Common myeloid progenitor, CD34-positive (primary cell): ENCODE results near the gene ARHGAP28.

Source experiments
- CTCF ChIA-PET: fragments of 350-600 bp; sonication (Branson Sonifier 250); formaldehyde crosslinking; loops from one replicate; lab custom pipeline; 2021; ENCODE audit warnings: antibody characterized with exemption; lab: Charles Lee
- POLR2A ChIA-PET: fragments of 350-600 bp; sonication (Branson Sonifier 250); formaldehyde crosslinking; loops from one replicate; lab custom pipeline; 2021; ENCODE audit warnings: antibody characterized with exemption; lab: Charles Lee
- DNase-seq, 3 donors: peaks; one replicate each; pipeline versions ENCODE4 v3.0.0 to v3.0.0-alpha.2; 2013
- H3K27ac ChIP-seq, 2 experiments: 1 replicate in 1 of 2; 2 replicates in 1 of 2; pipeline ENCODE4 v1.7.0; 2013; ENCODE audit warnings: inconsistent platforms in 2 of 2, low read length in 2 of 2, mild to moderate bottlenecking in 2 of 2, low read depth in 1 of 2, moderate library complexity in 1 of 2; ENCODE audit not compliant: severe bottlenecking in 2 of 2, insufficient read depth in 1 of 2, poor library complexity in 1 of 2
- H3K27me3 ChIP-seq, 5 experiments: replicated peaks in 2 of 5; 1 replicate in 3 of 5; 2 replicates in 2 of 5; pipeline versions ENCODE4 v1.6.1 to v1.7.0; 2013; ENCODE audit warnings: low read length in 4 of 5, mild to moderate bottlenecking in 2 of 5, moderate library complexity in 2 of 5, inconsistent platforms in 1 of 5; ENCODE audit not compliant: insufficient read depth in 5 of 5, control insufficient read depth in 4 of 5
- H3K36me3 ChIP-seq, 4 experiments: 1 replicate in 2 of 4; 2 replicates in 2 of 4; pipeline versions ENCODE4 v1.6.1 to v1.7.0; 2013; ENCODE audit warnings: low read length in 3 of 4, control low read depth in 1 of 4, mild to moderate bottlenecking in 1 of 4; ENCODE audit not compliant: control insufficient read depth in 4 of 4, insufficient read depth in 4 of 4
- H3K4me1 ChIP-seq, 4 experiments: 1 replicate in 3 of 4; 2 replicates in 1 of 4; pipeline versions ENCODE4 v1.6.1 to v1.7.1; 2013; ENCODE audit warnings: low read length in 3 of 4, mild to moderate bottlenecking in 3 of 4, control low read depth in 1 of 4, inconsistent platforms in 1 of 4, moderate library complexity in 1 of 4; ENCODE audit not compliant: control insufficient read depth in 4 of 4, insufficient read depth in 4 of 4; ENCODE audit errors: control extremely low read depth in 1 of 4
- H3K4me3 ChIP-seq, 7 experiments: 1 replicate in 4 of 7; 2 replicates in 3 of 7; pipeline versions ENCODE4 v1.5.1 to v1.7.0; 2013; ENCODE audit warnings: mild to moderate bottlenecking in 7 of 7, low read length in 6 of 7, moderate library complexity in 6 of 7, inconsistent platforms in 2 of 7, low read depth in 2 of 7, control low read depth in 1 of 7; ENCODE audit not compliant: insufficient read depth in 4 of 7, control insufficient read depth in 1 of 7; ENCODE audit errors: extremely low read depth in 1 of 7
- H3K9me3 ChIP-seq, 5 experiments: 1 replicate in 4 of 5; 2 replicates in 1 of 5; pipeline versions ENCODE4 v1.6.1 to v1.7.1; 2013; ENCODE audit warnings: low read length in 4 of 5, mild to moderate bottlenecking in 2 of 5, inconsistent platforms in 1 of 5, low read depth in 1 of 5, moderate library complexity in 1 of 5; ENCODE audit not compliant: control insufficient read depth in 4 of 5, insufficient read depth in 2 of 5; ENCODE audit errors: control extremely low read depth in 1 of 5
- WGBS: methylation state at CpG from one replicate; pipeline ENCODE4 v1.1.5; 2013; ENCODE audit not compliant: insufficient coverage; 5-methylcytosine and 5-hydroxymethylcytosine counted together

ARHGAP28 gene

GRCh38 chr18:6752202-6752860, 22.8 kb downstream of the ARHGAP28 start:
- Histone ChIP-seq H3K4me1 (no peaks in the 10 kb centered on the region), H3K36me3 (no peaks in the 10 kb centered on the region), H3K4me3 (no peak overlapping the region), H3K27me3 (peaks cover 0 to 3% (median 0%) of the 10 kb centered on the region in 5 experiments), H3K27ac (no peak overlapping the region), H3K9me3 (peaks cover 0 to 6% (median 0%) of the 10 kb centered on the region in 5 experiments)
- DNase-seq, result no peak
- 78% methylated on average over 3 of the region's 6 CpGs for WGBS
- ChIA-PET CTCF (no interaction called here), POLR2A (no interaction called here)

- no peak for DNase-seq
- H3K27me3 ChIP-seq, result peaks cover 0 to 3% (median 0%) of the 10 kb centered on the region in 5 experiments
- no peaks in the 10 kb centered on the region for H3K4me1 ChIP-seq
- ChIA-PET POLR2A (no interaction called here), CTCF (no interaction called here)
- peaks cover 0 to 6% (median 0%) of the 10 kb centered on the region in 5 experiments for H3K9me3 ChIP-seq
- no peak overlapping the region for H3K27ac ChIP-seq
- WGBS, result 93% methylated on average over 2 of the region's 5 CpGs
- H3K36me3 ChIP-seq, result no peaks in the 10 kb centered on the region
- no peak overlapping the region for H3K4me3 ChIP-seq
Observed at GRCh38 chr18:6755107-6755506, 25.6 kb downstream of the ARHGAP28 start.

- no peaks in the 10 kb centered on the region for H3K4me1 ChIP-seq
- CTCF ChIA-PET, result no interaction called here
- no peaks in the 10 kb centered on the region for H3K36me3 ChIP-seq
- WGBS, result 95% methylated on average over 3 of the region's 4 CpGs
- H3K27ac ChIP-seq, result no peak overlapping the region
- POLR2A ChIA-PET, result interaction anchor here (1.1 kb wide), 1 partner anchor 13 kb away, joined by 3 read pairs; no protein-coding TSS in a partner anchor
- H3K27me3 ChIP-seq, result peaks cover 0 to 3% (median 0%) of the 10 kb centered on the region in 5 experiments
- no peak for DNase-seq
- no peak overlapping the region for H3K4me3 ChIP-seq
- H3K9me3 ChIP-seq, result no peaks in the 10 kb centered on the region
Observed at GRCh38 chr18:6757931-6758330, 28.4 kb downstream of the ARHGAP28 start.

DNA sequence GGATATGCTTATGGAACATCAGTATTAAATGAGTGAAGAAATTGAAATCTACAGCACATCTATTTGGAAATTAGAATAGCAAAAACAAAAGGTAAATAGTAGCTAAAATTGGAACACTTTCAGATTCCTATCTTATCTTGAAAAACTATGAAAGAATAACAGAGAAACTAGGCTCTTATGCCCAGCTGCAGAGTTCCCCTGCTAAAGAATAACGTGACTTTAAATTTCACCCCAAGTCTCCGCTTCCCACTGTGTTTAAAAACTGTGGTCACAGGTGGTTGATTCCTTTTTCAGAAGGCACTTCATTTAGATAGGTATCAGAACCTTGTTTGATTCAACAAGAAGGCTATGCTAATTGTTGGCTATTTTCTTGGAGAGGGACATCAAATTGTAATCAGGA, 30.1 kb downstream of the ARHGAP28 start:
- WGBS, result no CpG with 5 or more reads among the region's 2 CpGs
- H3K4me1 ChIP-seq, result no peaks in the 10 kb centered on the region
- H3K36me3 ChIP-seq, result no peaks in the 10 kb centered on the region
- H3K27ac ChIP-seq, result no peak overlapping the region
- H3K27me3 ChIP-seq, result peaks cover 0 to 3% (median 0%) of the 10 kb centered on the region in 5 experiments
- ChIA-PET CTCF (no interaction called here), POLR2A (no interaction called here)
- no peak overlapping the region for H3K4me3 ChIP-seq
- H3K9me3 ChIP-seq, result no peaks in the 10 kb centered on the region
- DNase-seq, result no peak

- Histone ChIP-seq H3K9me3 (peaks cover 0 to 2% (median 0%) of the 10 kb centered on the region in 5 experiments), H3K36me3 (no peaks in the 10 kb centered on the region), H3K27ac (no peak overlapping the region), H3K4me1 (no peaks in the 10 kb centered on the region), H3K27me3 (no peaks in the 10 kb centered on the region), H3K4me3 (no peak overlapping the region)
- 100% methylated on average over 2 of the region's 6 CpGs for WGBS
- ChIA-PET CTCF (no interaction called here), POLR2A (no interaction called here)
- no peak for DNase-seq
Observed at GRCh38 chr18:6763524-6763923, 34.0 kb downstream of the ARHGAP28 start.

- WGBS, result 100% methylated on average over 1 of the region's 3 CpGs
- no peaks in the 10 kb centered on the region for H3K4me1 ChIP-seq
- CTCF ChIA-PET, result no interaction called here
- no peak for DNase-seq
- H3K4me3 ChIP-seq, result no peak overlapping the region
- H3K27ac ChIP-seq, result no peak overlapping the region
- H3K27me3 ChIP-seq, result no peaks in the 10 kb centered on the region
- POLR2A ChIA-PET, result no interaction called here
- H3K9me3 ChIP-seq, result peaks cover 0 to 2% (median 0%) of the 10 kb centered on the region in 5 experiments
- H3K36me3 ChIP-seq, result no peaks in the 10 kb centered on the region
Observed at GRCh38 chr18:6764382-6764781, 34.9 kb downstream of the ARHGAP28 start.

- ChIA-PET POLR2A (no interaction called here), CTCF (no interaction called here)
- no peak overlapping the region for H3K27ac ChIP-seq
- DNase-seq, result no peak
- H3K27me3 ChIP-seq, result no peaks in the 10 kb centered on the region
- H3K9me3 ChIP-seq, result no peaks in the 10 kb centered on the region
- H3K36me3 ChIP-seq, result no peaks in the 10 kb centered on the region
- H3K4me3 ChIP-seq, result no peak overlapping the region
- WGBS, result 100% methylated on average over 2 of the region's 2 CpGs
- H3K4me1 ChIP-seq, result no peaks in the 10 kb centered on the region
Observed at GRCh38 chr18:6773777-6774176, 44.3 kb downstream of the ARHGAP28 start.
